Measurements from ENCODE around the gene UTP11.
"Not testable (repeated sequence)": the region's sequence is repeated elsewhere in the genome, so short reads cannot be mapped to it uniquely, and the experiment has no call there.

UTP11 gene

DNA sequence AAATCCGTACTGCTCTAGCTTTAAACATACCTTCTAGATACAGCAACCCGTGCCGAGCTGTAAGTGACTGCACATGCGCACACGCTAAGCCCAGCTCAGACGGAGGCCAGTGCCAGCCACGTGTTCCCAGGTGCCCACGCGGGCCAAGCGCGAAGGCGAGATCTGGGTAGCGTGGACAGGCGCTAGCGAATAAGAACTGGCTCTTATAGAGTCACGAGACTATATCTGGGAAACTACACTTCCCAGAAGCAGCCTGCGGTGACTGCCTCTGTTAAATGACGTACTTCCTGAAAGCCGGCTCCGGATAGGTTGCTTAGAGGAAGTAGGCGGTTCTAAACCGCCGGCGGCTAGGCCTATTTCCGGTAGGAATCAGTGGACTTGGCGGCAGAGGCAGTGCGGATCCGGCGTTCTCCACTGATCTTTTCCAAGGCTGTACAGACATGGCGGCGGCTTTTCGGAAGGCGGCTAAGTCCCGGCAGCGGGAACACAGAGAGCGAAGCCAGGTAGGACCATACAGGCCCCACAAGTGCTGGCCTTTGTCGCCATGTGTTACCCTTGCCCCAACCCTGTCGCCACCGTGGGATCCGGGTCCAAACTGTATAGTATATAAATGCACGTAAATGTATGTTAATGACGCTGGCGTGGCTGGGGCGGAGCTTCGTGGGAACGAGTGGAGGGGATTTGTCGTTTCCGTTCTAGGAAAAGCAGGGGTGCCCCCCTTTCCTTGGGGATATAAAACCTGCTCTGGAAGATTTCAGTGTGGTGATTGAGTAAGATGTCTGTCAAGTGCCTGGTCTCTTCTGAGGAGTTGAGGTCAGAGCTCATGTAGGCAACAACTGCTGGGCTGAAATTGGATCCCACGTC, at the start of gene UTP11:
Gene UTP11 (plus strand): TSS at position 372 of the 864 bp plus-strand sequence. CDS start 69 bp downstream, at position 441.
- peak; percentile 73 to 79 for DNase-seq (ENCODE audit: low read depth in 2 of 2)

GRCh38 chr1:37964106-37964505, 48.4 kb upstream of the UTP11 start:
- not testable (repeated sequence) for DNase-seq (ENCODE audit: low read depth in 2 of 2)

DNA sequence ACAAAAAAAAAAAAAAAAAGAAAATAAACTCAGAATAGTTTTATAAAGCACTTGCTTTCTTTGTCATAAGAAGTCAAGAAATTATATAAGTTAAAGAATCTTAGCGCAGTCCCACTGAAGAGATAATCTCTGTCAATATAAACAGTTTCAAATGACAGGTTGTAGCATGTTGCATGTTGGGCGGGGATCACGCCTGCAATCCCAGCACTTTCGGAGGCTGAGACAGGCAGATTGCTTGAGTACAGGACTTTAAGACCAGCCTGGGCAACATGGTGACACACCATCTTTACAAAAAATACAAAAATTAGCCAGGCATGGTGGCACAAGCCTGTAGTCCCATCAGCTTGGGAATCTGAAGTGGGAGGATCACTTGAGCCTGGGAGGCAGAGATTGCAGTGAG, 47.2 kb upstream of the UTP11 start:
- no peak for DNase-seq (ENCODE audit: low read depth in 2 of 2)

GRCh38 chr1:37973684-37974083, 38.9 kb upstream of the UTP11 start:
- DNase-seq (ENCODE audit: low read depth in 2 of 2), result not testable (repeated sequence)

GRCh38 chr1:37974567-37974966, 38.0 kb upstream of the UTP11 start:
- DNase-seq (ENCODE audit: low read depth in 2 of 2), result no peak

DNA sequence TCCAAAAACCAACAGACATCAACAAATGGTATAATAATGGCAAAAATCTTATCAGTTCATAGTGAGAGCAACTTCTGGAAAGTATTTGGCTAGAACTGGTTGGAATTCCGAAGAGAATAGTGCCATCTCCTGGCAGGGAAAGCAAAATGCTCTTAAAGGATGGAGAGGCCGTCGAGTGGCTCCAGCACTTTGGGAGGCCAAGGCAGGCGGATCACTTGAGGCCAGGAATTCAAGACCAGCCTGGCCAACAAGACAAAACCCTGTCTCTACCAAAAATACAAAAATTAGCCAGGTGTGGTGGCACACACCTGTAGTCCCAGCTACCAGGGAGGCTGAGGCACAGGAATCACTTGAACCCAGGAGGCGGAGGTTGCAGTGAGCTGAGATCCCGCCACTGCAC, 37.5 kb upstream of the UTP11 start:
- not testable (repeated sequence) for DNase-seq (ENCODE audit: low read depth in 2 of 2)

- DNase-seq (ENCODE audit: low read depth in 2 of 2), result no peak
Observed at GRCh38 chr1:37978541-37978940, 34.0 kb upstream of the UTP11 start.

DNA sequence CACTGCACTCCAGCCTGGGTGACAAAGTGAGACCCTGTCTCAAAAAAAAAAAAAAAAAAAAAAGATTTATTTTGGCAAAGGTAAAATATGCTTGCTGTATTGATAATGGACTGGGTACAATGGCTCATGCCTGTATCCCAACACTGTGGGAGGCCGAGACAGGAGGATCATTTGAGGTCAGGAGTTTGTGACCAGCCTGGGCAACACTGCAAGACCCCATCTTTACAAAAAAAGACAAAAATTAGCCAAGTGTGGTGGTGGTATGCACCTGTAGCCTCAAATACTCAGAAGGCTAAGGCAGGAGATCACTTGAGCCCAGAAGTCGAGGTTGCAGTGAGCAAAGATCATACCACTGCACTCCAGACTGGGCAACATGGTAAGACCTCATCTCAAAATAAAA, 29.0 kb upstream of the UTP11 start:
- no peak for DNase-seq (ENCODE audit: low read depth in 2 of 2)

DNA sequence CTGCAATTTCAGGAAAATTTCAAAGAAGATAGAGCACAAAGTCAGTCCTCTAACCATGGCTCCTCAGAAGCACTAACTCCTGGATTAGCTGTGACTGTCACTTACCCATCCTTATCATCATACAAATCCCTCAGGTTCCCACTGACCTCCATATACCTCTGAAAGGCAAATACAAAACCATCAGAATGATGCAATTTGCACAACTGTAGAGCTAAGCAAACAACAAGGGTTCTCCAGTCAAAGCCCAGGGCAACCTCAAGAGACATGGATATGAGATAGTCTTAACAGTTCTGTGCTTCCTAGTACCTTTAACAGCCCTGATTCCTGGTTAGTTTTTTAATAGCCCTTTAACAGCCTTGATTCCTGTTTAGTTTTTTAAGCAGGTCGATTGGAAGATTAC, 24.9 kb upstream of the UTP11 start:
- DNase-seq (ENCODE audit: low read depth in 2 of 2), result no peak

GRCh38 chr1:37989361-37989930, 23.1 kb upstream of the UTP11 start:
- DNase-seq (ENCODE audit: low read depth in 2 of 2), result no peak

GRCh38 chr1:37994886-37995566, 17.5 kb upstream of the UTP11 start:
- DNase-seq (ENCODE audit: low read depth in 2 of 2), result no peak

DNA sequence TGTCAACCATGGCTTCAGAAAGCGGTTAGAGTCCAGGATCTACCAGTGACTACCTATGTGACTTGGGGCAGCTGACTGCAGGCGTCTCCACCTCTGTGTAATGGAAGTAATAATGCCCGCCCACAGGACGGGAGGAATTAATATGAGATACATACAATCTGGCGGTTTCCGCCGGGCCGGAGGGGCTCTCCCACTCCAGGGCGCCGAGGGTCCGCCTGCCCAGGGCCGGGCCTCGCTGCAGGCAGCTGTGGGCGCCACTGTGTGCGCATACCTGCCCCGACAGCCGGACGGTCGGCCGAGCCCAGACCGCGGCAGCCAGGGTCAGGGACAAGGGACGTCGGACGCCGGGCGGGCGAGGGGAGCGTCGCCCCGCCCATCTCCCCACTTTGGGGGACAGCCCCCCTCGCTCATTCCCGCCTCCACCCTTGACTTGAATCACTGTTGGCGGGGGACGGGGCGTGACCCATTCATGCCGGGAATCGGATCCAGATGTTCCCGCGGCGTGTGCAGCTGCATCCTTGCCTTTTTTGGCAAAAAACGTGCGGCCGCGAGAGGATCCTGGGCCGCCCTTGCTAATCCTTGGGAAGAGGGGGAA, 16.7 kb upstream of the UTP11 start:
- no peak for DNase-seq (ENCODE audit: low read depth in 2 of 2)

DNA sequence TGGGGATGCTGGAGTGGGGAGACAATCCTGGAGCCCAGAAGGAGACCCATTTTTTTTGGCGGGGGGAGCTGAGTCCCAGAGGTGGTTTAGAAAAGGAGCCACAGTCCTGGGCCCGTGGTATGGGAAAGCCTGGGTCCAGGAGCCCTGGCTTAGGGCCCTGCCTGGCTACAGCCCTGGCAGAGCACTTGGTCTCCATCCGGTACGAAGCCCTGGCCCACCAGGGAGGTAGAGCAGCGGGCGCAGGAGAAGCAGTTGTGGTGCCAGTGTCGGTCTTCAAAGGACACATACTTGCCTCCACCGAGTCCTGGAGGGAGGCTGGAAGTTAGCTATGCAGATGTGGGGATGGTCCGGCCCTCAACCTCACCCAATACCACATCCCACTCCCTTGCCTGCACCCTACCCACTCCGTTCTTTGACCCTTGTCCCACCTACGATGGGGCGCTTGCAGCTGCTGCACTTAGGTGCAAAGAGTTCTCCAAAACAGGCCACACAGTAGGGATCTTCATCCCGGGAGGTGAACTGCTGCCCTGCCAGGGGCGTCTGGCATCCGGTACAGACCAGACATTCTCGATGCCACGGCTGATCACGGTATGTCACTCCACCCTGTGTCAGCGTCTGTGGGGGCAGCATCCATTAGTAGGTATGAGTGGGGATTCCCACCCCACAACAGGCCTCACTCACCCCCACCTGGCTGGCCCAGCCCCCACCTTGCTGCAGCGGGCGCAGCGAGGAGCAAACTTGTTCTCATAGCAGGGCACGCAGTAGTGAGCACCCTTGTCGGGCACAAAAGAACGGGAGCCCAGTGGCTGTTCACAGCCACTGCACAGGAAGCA, 15.1 kb upstream of the UTP11 start:
- no peak for DNase-seq (ENCODE audit: low read depth in 2 of 2)

DNA sequence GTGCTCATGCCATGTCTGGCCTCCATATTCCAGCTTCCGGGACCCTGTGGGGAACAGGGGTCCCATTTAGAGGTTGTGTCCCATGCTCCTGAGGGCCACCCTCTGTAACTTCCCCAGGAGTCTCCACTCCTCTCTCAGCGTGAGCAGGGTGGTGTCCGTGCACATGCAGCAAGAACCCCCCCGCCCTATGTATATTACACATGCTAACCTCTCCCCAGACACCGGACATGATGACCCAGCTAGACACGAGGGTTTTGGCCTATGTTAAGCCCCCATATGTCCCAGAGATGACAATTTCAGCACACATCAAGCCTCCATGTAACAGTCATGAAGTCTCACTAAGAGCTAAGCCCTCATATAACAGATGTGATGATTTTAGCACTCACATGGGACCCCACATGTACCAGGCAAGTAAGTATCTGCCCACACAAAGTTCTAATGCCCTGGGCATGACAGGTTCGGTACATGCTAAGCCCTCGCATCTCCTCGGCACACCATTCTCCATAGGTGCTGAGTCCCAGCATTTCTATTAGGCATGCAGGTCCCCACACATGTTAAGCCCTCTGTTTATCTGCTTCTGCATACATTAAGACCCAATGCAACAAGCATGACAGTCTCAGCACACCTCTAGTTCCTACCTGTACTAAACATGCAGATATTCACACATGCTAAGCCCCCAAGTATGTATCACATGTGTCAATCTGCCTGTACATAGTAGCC, 14.3 kb upstream of the UTP11 start:
- DNase-seq (ENCODE audit: low read depth in 2 of 2), result no peak

DNA sequence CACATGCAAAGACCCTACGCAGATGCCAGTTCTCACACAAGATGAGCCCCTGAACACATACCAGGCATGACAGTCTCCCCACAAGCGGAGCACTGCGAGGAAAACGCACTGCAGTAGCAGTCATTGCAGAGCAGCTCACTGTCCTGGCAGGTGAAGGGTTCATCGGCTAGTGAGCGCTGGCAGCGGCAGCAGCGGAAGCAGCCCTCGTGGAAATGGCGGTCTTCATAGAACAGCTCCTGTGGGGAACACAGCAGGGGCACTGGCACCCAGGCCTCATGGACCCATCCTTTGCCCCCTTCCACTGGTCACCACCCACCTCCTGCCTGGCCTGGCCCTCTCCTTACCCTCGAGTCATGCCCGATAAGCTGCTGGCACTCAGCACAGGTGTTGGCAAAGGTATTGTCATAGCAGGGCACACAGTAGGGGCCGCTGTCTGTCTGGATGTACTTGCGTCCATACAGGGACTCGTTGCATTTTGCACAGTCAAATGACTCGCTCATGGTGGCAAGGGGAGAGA, 13.6 kb upstream of the UTP11 start:
- DNase-seq (ENCODE audit: low read depth in 2 of 2), result no peak

DNA sequence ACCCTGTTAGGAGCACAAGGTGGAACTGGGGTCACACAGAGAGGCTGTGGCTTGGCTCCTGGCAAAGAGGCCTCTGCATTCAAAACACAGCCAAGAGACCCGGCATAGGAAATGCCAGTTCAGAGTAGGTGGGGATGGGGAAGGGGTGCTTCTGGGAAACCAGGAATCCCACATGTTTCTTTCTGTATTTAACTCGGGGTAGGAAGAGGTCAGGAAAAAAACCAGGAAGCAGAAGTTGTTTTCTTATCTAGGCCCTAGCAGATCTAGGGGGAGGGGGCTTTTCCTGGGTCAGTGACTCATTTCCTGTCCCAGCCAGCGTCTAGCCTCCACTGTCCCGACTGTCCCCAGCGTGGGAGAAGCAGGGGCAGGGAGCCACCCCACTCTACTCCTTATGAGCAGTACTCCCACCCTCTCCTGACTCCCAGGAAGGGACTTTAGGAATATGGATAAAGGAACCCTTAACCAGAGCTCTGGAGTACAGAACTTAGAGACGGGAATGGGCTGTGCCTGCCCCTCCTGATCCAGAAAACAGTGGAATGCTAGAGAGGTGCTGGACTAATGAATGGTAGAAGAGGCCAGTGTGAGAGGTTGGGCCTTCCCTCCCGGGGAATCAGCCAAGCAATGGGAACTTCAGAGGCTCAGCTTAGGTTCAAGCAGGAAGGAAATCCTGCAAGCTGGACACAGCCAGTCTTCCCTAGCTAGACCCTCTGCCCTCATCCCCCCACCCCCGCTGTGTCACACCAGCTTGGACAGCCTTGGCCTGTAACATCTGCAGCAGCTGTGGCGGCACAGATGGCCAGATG, 12.9 kb upstream of the UTP11 start:
- no peak for DNase-seq (ENCODE audit: low read depth in 2 of 2)

GRCh38 chr1:38000233-38000528, 12.4 kb upstream of the UTP11 start:
- no peak for DNase-seq (ENCODE audit: low read depth in 2 of 2)

- no peak for DNase-seq (ENCODE audit: low read depth in 2 of 2)
Observed at GRCh38 chr1:38000529-38001455, 11.7 kb upstream of the UTP11 start.
